Bronchial epithelial cell (primary cell): Measurements from ENCODE around the gene ARID5A. TPM values are rescaled to one million over a fixed set of nuclear protein-coding genes. Genes with fewer than 3 reads are reported as not detected.

Source experiments
- DNase-seq: peaks from one replicate; pipeline ENCODE4 v3.0.0-alpha.2; 2010; ENCODE audit warnings: low read depth
- FAIRE-seq: peaks from 2 replicates; lab custom pipeline; 2011; peaks lifted over from hg19 to GRCh38; lab: Jason Lieb, UNC
- H3K27me3 ChIP-seq: 2 replicates; pipeline ENCODE4 v1.5.1; 2011; ENCODE audit warnings: low read length; ENCODE audit not compliant: control insufficient read depth, insufficient read depth
- H3K36me3 ChIP-seq: 2 replicates; pipeline ENCODE4 v1.5.1; 2011; ENCODE audit warnings: low read length; ENCODE audit not compliant: control insufficient read depth, insufficient read depth
- H3K4me3 ChIP-seq: 2 replicates; pipeline ENCODE4 v1.5.1; 2011; ENCODE audit warnings: mild to moderate bottlenecking, low read depth, low read length, control low read depth
- total RNA-seq: library from RNA; depleted of rRNA; stranded (reverse); fragments of >200 nt; gene quantifications from 2 replicates; pipeline ENCODE4 v1.2.1, GENCODE V29; 2014
- TF ChIP-seq, protein P1 (sequence below): IDR thresholded peaks from 2 replicates; pipeline ENCODE4 v1.5.1; 2011; ENCODE audit warnings: mild to moderate bottlenecking, moderate library complexity, low read length, control low read depth, inconsistent platforms; ENCODE audit not compliant: insufficient read depth, severe bottlenecking

The ARID5A gene
- total RNA-seq, 1 donor from 2014 or later = 2.9 TPM

- DNase-seq (no peak), FAIRE-seq (no peak)
- peaks cover 7% of the 10 kb centered on the region for H3K27me3 ChIP-seq
- TF ChIP-seq, protein P1, sequence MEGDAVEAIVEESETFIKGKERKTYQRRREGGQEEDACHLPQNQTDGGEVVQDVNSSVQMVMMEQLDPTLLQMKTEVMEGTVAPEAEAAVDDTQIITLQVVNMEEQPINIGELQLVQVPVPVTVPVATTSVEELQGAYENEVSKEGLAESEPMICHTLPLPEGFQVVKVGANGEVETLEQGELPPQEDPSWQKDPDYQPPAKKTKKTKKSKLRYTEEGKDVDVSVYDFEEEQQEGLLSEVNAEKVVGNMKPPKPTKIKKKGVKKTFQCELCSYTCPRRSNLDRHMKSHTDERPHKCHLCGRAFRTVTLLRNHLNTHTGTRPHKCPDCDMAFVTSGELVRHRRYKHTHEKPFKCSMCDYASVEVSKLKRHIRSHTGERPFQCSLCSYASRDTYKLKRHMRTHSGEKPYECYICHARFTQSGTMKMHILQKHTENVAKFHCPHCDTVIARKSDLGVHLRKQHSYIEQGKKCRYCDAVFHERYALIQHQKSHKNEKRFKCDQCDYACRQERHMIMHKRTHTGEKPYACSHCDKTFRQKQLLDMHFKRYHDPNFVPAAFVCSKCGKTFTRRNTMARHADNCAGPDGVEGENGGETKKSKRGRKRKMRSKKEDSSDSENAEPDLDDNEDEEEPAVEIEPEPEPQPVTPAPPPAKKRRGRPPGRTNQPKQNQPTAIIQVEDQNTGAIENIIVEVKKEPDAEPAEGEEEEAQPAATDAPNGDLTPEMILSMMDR = no peak
- H3K36me3 ChIP-seq = no peaks in the 10 kb centered on the region
- H3K4me3 ChIP-seq = peak overlapping the region; percentile 40
These were observed 9.1 kb upstream of the ARID5A start for GRCh38 chr2:96527286-96528005.

DNA sequence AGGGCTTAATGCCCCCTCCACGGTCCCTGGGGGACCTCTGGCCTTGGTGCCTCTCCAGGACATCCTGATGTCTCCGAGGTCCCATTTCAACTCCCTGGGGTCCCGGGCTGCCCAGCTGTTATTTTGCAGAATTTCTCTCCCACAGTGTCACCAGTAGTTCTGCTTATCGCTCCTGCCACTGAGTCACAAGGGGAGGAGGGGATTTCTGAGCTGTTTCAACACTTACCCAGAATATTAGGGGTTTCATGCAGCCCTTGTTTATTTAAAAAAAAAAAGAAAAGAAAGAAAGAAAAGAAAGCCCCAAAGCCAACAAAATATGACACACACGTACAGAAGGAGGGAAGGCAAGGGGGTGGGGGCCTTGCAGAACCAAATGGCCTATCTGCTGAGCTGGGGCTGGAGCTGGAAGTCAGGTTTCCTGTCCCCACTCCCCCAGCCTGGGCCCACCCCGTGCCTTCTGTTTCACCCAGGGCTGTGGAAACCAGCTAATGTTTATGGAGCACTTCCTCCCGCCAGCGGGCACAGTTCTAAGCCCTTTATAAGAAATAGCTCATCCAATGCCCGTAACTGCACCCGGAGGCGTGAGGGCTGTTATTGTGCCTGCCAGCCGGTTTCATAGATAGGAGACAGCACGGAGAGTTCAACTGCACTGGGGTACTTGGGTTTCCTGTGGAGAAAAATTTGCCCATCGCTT is 8.4 kb upstream of the ARID5A start:
- no peak overlapping the region for H3K4me3 ChIP-seq
- H3K36me3 ChIP-seq = no peaks in the 10 kb centered on the region
- no peak for DNase-seq
- peaks cover 7% of the 10 kb centered on the region for H3K27me3 ChIP-seq
- TF ChIP-seq, protein P1 = no peak
- no peak for FAIRE-seq

GRCh38 chr2:96528700-96529375 is 7.7 kb upstream of the ARID5A start:
- peaks cover 7% of the 10 kb centered on the region for H3K27me3 ChIP-seq
- no peaks in the 10 kb centered on the region for H3K36me3 ChIP-seq
- TF ChIP-seq, protein P1 = no peak
- H3K4me3 ChIP-seq = no peak overlapping the region
- no peak for FAIRE-seq
- no peak for DNase-seq

- peaks cover 7% of the 10 kb centered on the region for H3K27me3 ChIP-seq
- H3K36me3 ChIP-seq = no peaks in the 10 kb centered on the region
- TF ChIP-seq, protein P1 = no peak
- no peak for FAIRE-seq
- no peak for DNase-seq
- H3K4me3 ChIP-seq = no peak overlapping the region
These were observed 7.0 kb upstream of the ARID5A start for GRCh38 chr2:96529376-96530143.

DNA sequence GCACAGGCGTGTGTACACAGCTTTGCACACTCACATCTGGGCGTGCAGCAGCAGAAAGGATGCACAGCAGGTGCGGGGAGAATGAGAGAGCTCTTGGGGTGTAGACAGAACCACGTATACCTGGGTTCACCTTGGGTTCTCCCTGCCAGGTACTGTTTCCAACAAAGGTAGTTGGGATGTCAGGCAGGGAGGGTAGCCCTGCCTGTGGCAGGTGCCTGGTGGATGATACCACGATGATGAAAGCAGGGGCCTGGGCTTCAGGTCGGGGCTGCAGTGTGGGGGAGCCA is 6.5 kb upstream of the ARID5A start:
- H3K27me3 ChIP-seq = peaks cover 7% of the 10 kb centered on the region
- FAIRE-seq (no peak), DNase-seq (no peak)
- no peak overlapping the region for H3K4me3 ChIP-seq
- no peaks in the 10 kb centered on the region for H3K36me3 ChIP-seq
- TF ChIP-seq, protein P1 = no peak
